ENCODE measurements around the gene CEP57. TPM values are rescaled to one million over a fixed set of nuclear protein-coding genes. Genes with fewer than 3 reads are reported as not detected.

Gene CEP57
- total RNA-seq, 4 donors from 2014 or later = 21.4 to 52.1 (median 27.1) TPM

- 56 to 77% methylated on average over 2 of the region's 2 CpGs for WGBS, 2 donors (ENCODE audit: low coverage in 1 of 2)
- ATAC-seq = no peak
- TF ChIP-seq CTCF (IDR thresholded peaks at IDR 0.05) = no peak
- H3K27ac ChIP-seq = no peak overlapping the region
- peaks cover 0 to 74% of the 10 kb centered on the region in 2 donors for H3K36me3 ChIP-seq
- H3K4me1 ChIP-seq = no peaks in the 10 kb centered on the region
- H3K9me3 ChIP-seq = no peaks in the 10 kb centered on the region
- no peak overlapping the region for H3K4me3 ChIP-seq
- H3K27me3 ChIP-seq = no peaks in the 10 kb centered on the region
Measured at GRCh38 chr11:95821640-95822039, 31.3 kb downstream of the CEP57 start.

- H3K36me3 ChIP-seq = peaks cover 0 to 91% of the 10 kb centered on the region in 2 donors
- H3K27ac ChIP-seq = no peak overlapping the region
- no peaks in the 10 kb centered on the region for H3K27me3 ChIP-seq
- TF ChIP-seq CTCF (IDR thresholded peaks at IDR 0.05) (no peak), POLR2AphosphoS5 (IDR thresholded peaks at IDR 0.05) (no peak), POLR2A (IDR thresholded peaks at IDR 0.05) (no peak), EP300 (IDR thresholded peaks at IDR 0.05) (no peak)
- ATAC-seq = no peak
- H3K4me1 ChIP-seq = no peaks in the 10 kb centered on the region
- no peaks in the 10 kb centered on the region for H3K9me3 ChIP-seq
- 59 to 70% methylated on average over 4 of the region's 4 CpGs for WGBS, 2 donors (ENCODE audit: low coverage in 1 of 2)
- no peak overlapping the region for H3K4me3 ChIP-seq
Measured at GRCh38 chr11:95827696-95828095, 37.4 kb downstream of the CEP57 start.

- no peak for TF ChIP-seq CTCF (IDR thresholded peaks at IDR 0.05)
- no peak for TF ChIP-seq POLR2A (IDR thresholded peaks at IDR 0.05)
- no peak for TF ChIP-seq EP300 (IDR thresholded peaks at IDR 0.05)
- TF ChIP-seq POLR2AphosphoS5 (IDR thresholded peaks at IDR 0.05) = no peak
- H3K4me3 ChIP-seq = no peak overlapping the region
- no peak for ATAC-seq
- H3K27me3 ChIP-seq = no peaks in the 10 kb centered on the region
- 75 to 85% methylated on average over 1 of the region's 1 CpG for WGBS, 2 donors (ENCODE audit: low coverage in 1 of 2)
- H3K27ac ChIP-seq = no peak overlapping the region
- H3K4me1 ChIP-seq = no peaks in the 10 kb centered on the region
- H3K9me3 ChIP-seq = no peaks in the 10 kb centered on the region
- H3K36me3 ChIP-seq = peaks cover 0 to 93% of the 10 kb centered on the region in 2 donors
Measured at GRCh38 chr11:95829580-95830259, 39.4 kb downstream of the CEP57 start.

DNA sequence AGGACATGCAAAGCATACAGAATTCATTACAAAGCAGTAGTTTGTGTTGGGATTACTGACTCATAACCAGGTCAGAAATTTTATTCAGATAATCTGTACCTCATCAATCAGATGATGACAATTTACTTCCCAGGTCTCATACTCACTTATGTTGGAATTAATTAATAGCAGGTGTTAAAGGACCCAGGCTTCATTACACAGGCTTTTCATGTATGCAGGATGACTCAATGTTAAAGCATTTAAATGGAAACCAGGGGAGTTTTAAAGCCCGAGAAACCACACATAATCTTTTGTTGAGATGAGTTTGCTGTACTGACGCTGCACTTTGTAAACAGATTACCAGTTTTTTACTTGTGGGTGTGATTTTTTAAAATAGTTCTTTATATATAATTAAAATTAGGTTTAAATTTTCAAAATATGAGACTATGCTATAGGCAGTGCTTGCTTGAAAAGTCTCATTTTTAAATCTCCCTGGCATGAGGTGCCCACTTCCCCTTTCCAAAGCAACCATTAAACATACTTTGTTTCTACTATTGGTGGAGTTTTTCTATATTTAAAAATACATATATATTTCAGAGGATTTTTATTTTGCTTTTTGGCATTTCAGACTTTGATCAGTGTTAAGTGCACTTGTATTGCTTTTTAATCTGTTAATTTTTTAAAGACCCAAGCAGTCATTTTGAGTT is 41.0 kb downstream of the CEP57 start:
- Histone ChIP-seq H3K27ac (no peak overlapping the region), H3K27me3 (no peaks in the 10 kb centered on the region), H3K4me3 (no peak overlapping the region), H3K4me1 (peaks cover 0 to 7% (median 0%) of the 10 kb centered on the region in 3 donors), H3K9me3 (no peaks in the 10 kb centered on the region), H3K36me3 (peaks cover 0 to 89% of the 10 kb centered on the region in 2 donors)
- TF ChIP-seq POLR2A (IDR thresholded peaks at IDR 0.05) (no peak), EP300 (IDR thresholded peaks at IDR 0.05) (no peak), CTCF (IDR thresholded peaks at IDR 0.05) (no peak), POLR2AphosphoS5 (IDR thresholded peaks at IDR 0.05) (no peak)
- no peak for ATAC-seq
- 54 to 69% methylated on average over 2 of the region's 2 CpGs for whole genome bisulfite sequencing, 2 donors (ENCODE audit: low coverage in 1 of 2)

DNA sequence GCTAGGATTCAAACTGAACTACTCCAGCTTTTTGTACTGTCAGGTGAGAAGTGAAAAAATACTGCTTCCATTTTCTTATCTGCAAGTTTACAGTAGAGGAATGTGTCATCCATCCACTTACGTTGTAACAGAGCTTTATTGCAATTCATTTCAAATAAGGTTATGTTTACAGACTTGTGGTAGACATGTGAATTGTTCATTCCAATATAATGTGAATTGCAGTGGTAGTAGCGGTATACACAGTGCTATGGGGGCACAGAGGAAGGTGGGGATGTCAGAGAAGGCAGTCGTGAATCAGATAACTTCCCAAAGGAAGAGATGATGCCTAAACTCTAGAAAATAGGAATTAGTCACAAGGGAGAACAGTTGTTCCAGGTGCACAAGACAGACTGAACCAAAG is 42.5 kb downstream of the CEP57 start:
- H3K27me3 ChIP-seq = no peaks in the 10 kb centered on the region
- no peak overlapping the region for H3K27ac ChIP-seq
- H3K36me3 ChIP-seq = peaks cover 0 to 87% of the 10 kb centered on the region in 2 donors
- WGBS, 2 donors (ENCODE audit: low coverage in 1 of 2) = 23 to 63% methylated on average over 3 of the region's 3 CpGs
- H3K9me3 ChIP-seq = no peaks in the 10 kb centered on the region
- peaks cover 0 to 10% (median 0%) of the 10 kb centered on the region in 3 donors for H3K4me1 ChIP-seq
- no peak for TF ChIP-seq POLR2A (IDR thresholded peaks at IDR 0.05)
- no peak for TF ChIP-seq EP300 (IDR thresholded peaks at IDR 0.05)
- no peak for TF ChIP-seq POLR2AphosphoS5 (IDR thresholded peaks at IDR 0.05)
- TF ChIP-seq CTCF (IDR thresholded peaks at IDR 0.05) = no peak
- ATAC-seq = no peak
- no peak overlapping the region for H3K4me3 ChIP-seq
